Ascending aorta (tissue), 2 donors: ENCODE data around the gene AGER. TPM values are rescaled to one million over a fixed set of nuclear protein-coding genes. Genes with fewer than 3 reads are reported as not detected.

Source experiments
- DNase-seq, 2 donors: peaks; one replicate each; pipeline ENCODE4 v3.0.0-alpha.2; 2019; ENCODE audit warnings: low spot score in 2 of 2
- H3K27ac ChIP-seq, 2 donors: fragments of 200-600 bp; sonication (generic); one replicate each; pipeline ENCODE4 v1.5.1; 2016 to 2017; ENCODE audit warnings: mild to moderate bottlenecking in 1 of 2
- H3K27me3 ChIP-seq: fragments of 200-600 bp; sonication (generic); one replicate; pipeline ENCODE4 v1.5.1; 2017
- H3K36me3 ChIP-seq, 2 donors: fragments of 200-600 bp; sonication (generic); one replicate each; pipeline ENCODE4 v1.5.1; 2016
- H3K4me1 ChIP-seq, 2 donors: fragments of 200-600 bp; sonication (generic); one replicate each; pipeline ENCODE4 v1.5.1; 2016 to 2017; ENCODE audit warnings: mild to moderate bottlenecking in 1 of 2
- H3K4me3 ChIP-seq, 2 donors: fragments of 200-600 bp; sonication (generic); one replicate each; pipeline ENCODE4 v1.5.1; 2016 to 2017; ENCODE audit warnings: mild to moderate bottlenecking in 1 of 2
- H3K9me3 ChIP-seq, 2 donors: fragments of 200-600 bp; sonication (generic); one replicate each; pipeline ENCODE4 v1.5.1; 2016
- CTCF ChIP-seq, 3 experiments: fragments of 200-600 bp in 2 of 3; fragments of 450-650 bp in 1 of 3; sonication (generic) in 2 of 3; IDR thresholded peaks; one replicate each; pipeline ENCODE4 v1.5.1; 2016 to 2019; ENCODE audit warnings: antibody characterized with exemption in 3 of 3, mild to moderate bottlenecking in 1 of 3, moderate library complexity in 1 of 3
- intact Hi-C: fragments of 100-400 bp; cut with DNase I; formaldehyde crosslinking; loops from one replicate; pipeline ENCODE4 v1.15.1; 2023
- total RNA-seq: library from RNA; depleted of rRNA; stranded (reverse); fragments of >200 nt; gene quantifications from one replicate; pipeline ENCODE4 v1.1.0, GENCODE V29; 2016

AGER gene
- total RNA-seq, 1 donor from 2014 or later, result 6.1 TPM

DNA sequence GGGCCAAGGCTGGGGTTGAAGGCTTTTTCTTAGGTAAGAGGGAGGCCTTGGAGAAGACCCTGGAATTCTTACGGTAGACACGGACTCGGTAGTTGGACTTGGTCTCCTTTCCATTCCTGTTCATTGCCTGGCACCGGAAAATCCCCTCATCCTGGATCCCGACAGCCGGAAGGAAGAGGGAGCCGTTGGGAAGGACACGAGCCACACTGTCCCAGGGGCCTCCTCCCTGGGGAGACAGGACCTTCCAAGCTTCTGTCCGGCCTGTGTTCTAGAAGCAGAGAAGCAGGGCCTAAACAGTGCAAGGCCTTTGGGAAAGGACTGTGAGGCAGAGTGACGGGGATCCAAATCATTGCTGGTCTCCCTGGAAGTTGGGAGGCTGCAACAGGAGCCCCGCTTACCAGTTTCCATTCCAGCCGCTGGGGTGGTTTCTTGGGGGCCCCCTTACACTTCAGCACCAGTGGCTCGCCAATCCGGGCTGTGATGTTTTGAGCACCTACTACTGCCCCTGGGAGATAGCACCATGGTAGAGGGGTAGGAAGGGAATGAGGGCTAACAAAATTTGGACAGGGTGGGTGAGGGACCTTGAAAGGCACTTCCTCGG, 470 bp downstream of the AGER start:
- H3K4me3 ChIP-seq, result no peak overlapping the region
- peak overlapping the region; percentile 20 to 77 for H3K27ac ChIP-seq
- H3K36me3 ChIP-seq, result peaks cover 44 to 48% of the 10 kb centered on the region in 2 donors
- H3K4me1 ChIP-seq, result peaks cover 3 to 20% of the 10 kb centered on the region in 2 donors
- no peaks in the 10 kb centered on the region for H3K9me3 ChIP-seq
- no peak for TF ChIP-seq CTCF (IDR thresholded peaks at IDR 0.05)
- intact Hi-C loops, result loop anchor here (10.0 kb wide), 1 partner anchor 639 kb away; the partner anchor contains the start of genes ATP6V1G2, DDX39B and NFKBIL1
- DNase-seq, result no peak
- no peaks in the 10 kb centered on the region for H3K27me3 ChIP-seq

- peak overlapping the region; percentile 13 to 27 for H3K27ac ChIP-seq
- H3K36me3 ChIP-seq, result peaks cover 44 to 46% of the 10 kb centered on the region in 2 donors
- no peak overlapping the region for H3K4me3 ChIP-seq
- no peak for TF ChIP-seq CTCF (IDR thresholded peaks at IDR 0.05)
- H3K4me1 ChIP-seq, result peaks cover 3 to 15% of the 10 kb centered on the region in 2 donors
- H3K27me3 ChIP-seq, result no peaks in the 10 kb centered on the region
- DNase-seq, result no peak
- H3K9me3 ChIP-seq, result no peaks in the 10 kb centered on the region
- intact Hi-C loops, result loop anchor here (10.0 kb wide), 1 partner anchor 638 kb away; the partner anchor contains the start of genes ATP6V1G2, DDX39B and NFKBIL1
These were observed 1.0 kb downstream of the AGER start for GRCh38 chr6:32183030-32183429.

DNA sequence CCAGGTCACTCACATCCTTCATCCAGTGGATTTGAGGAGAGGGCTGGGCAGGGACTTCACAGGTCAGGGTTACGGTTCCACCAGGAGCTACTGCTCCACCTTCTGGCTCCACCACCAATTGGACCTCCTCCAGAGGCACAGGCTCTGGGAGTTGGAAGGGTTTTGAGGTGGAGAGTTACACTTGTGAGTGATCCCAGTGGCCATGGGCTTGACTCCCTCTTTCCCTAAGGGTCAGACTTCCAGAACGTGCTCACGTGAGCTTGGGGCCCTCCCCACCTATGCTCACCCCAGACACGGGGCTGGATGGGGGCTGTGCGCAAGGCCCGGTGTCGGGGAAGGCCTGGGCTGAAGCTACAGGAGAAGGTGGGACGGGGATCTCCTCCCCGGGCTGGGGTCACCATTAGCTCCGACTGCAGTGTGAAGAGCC, 1.5 kb downstream of the AGER start:
- Histone ChIP-seq H3K4me3 (no peak overlapping the region), H3K9me3 (no peaks in the 10 kb centered on the region), H3K27me3 (no peaks in the 10 kb centered on the region), H3K36me3 (peaks cover 40 to 42% of the 10 kb centered on the region in 2 donors), H3K27ac (peak overlapping the region; percentile 22 to 27), H3K4me1 (peaks cover 3 to 15% of the 10 kb centered on the region in 2 donors)
- no peak for DNase-seq
- intact Hi-C loops, result loop anchor here (10.0 kb wide), 1 partner anchor 638 kb away; the partner anchor contains the start of genes ATP6V1G2, DDX39B and NFKBIL1
- no peak for TF ChIP-seq CTCF (IDR thresholded peaks at IDR 0.05)

GRCh38 chr6:32181915-32182529, 2.0 kb downstream of the AGER start:
- Histone ChIP-seq H3K36me3 (peaks cover 34 to 36% of the 10 kb centered on the region in 2 donors), H3K4me3 (no peak overlapping the region), H3K4me1 (peaks cover 3 to 15% of the 10 kb centered on the region in 2 donors)

More at GRCh38 chr6:32181915-32182529, 2.0 kb downstream of the AGER start:
- TF ChIP-seq CTCF (IDR thresholded peaks at IDR 0.05), result no peak
- intact Hi-C loops, result loop anchor here (10.0 kb wide), 1 partner anchor 637 kb away; the partner anchor contains the start of genes ATP6V1G2, DDX39B and NFKBIL1
- Histone ChIP-seq H3K9me3 (no peaks in the 10 kb centered on the region), H3K27ac (peak overlapping the region; percentile 22 to 27), H3K27me3 (no peaks in the 10 kb centered on the region)
- DNase-seq, result no peak
